Stimulated activated CD4-positive, alpha-beta T cell treated with anti-CD3 and anti-CD28 coated beads, TNF-alpha, amount 100 ng/mL, for 1 hour (primary cell): ENCODE data around the gene MAST1.
"Not testable (repeated sequence)": the region's sequence is repeated elsewhere in the genome, so short reads cannot be mapped to it uniquely, and the experiment has no call there.

Experiments used
- DNase-seq, 3 donors: peaks; one replicate each; pipeline ENCODE4 v3.0.0-alpha.2; 2020; ENCODE audit warnings: low read depth in 3 of 3, low spot score in 1 of 3

MAST1 gene

GRCh38 chr19:12800923-12801465 lies 37.3 kb upstream of the MAST1 start:
- DNase-seq, result no peak

GRCh38 chr19:12801466-12802266 lies 36.6 kb upstream of the MAST1 start, which contains the start of the genes PRDX2 and THSD8:
PRDX2 (minus strand) TSS chr19:12801800; CDS start chr19:12801261, 539 bp downstream.
THSD8 (plus strand) TSS chr19:12802069; CDS start chr19:12802072, 3 bp downstream.
- DNase-seq, result peak in 2 of 3 donors; percentile 52 to 62

GRCh38 chr19:12802267-12803106 lies 35.8 kb upstream of the MAST1 start:
- no peak for DNase-seq

DNA sequence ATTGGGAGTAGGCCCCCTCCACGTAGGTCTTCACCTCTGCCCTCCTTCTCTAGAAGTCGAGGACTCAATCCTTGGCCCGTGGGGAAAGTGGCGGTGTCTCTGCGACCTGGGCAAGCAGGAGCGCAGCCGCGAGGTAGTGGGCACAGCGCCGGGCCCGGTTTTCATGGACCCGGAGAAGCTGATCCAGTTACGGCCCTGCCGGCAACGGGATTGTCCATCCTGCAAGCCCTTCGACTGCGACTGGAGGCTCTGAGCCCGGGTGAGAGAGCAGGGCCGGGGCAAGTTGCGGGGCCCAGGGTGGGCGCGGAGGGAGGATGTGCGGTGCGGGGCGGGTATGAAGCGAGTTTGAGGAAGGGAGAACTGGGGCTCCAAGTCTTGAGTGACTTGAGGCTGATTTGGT lies 34.3 kb upstream of the MAST1 start:
- DNase-seq, result no peak

- peak in 2 of 3 donors; percentile 67 to 75 for DNase-seq
Observed at GRCh38 chr19:12806242-12807081, 31.9 kb upstream of the MAST1 start, which contains the start of gene RNASEH2A. RNASEH2A (plus strand) TSS chr19:12806584; CDS start chr19:12806674, 90 bp downstream.

GRCh38 chr19:12815088-12815487 lies 23.2 kb upstream of the MAST1 start:
- DNase-seq, result no peak

DNA sequence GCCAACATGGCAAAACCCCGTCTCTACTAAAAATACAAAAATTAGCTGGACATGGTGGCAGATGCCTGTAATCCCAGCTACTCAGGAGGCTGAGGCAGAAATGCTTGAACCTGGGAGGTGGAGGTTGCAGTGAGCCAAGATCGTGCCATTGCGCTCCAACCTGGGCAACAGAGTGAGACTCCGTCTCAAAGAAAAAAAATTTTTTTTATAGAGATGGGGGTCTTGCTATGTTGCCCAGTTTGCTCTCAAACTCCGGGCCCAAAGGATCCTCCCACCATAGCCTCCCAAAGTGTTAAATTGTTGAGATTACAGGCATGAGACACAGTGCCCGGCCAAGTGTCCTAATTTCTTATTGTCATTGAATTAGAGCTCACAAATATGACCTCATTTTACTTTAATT lies 21.1 kb upstream of the MAST1 start:
- not testable (repeated sequence) for DNase-seq

GRCh38 chr19:12817810-12818209 lies 20.5 kb upstream of the MAST1 start:
- not testable (repeated sequence) for DNase-seq

DNA sequence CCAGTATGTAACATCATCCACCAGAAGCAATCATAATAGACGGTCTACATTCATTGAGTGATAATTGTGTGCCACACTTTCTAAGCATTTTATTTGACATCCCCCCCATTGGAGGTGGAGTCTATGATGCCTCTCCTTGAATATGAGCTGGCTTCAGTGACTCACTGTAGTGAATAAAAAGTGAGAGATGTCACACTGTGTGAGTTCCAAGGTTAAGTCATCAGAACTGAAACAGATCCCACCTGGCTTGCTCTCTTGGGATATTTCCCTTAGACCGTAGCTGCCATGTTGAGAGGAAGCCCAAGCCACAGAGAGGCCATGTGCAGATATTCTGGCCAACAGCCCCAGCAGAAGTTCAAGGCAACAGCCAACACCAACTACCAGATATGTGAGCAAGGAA lies 16.6 kb upstream of the MAST1 start:
- no peak for DNase-seq

- DNase-seq, result no peak
Observed at GRCh38 chr19:12825254-12826131, 12.8 kb upstream of the MAST1 start.

- no peak for DNase-seq
Observed at GRCh38 chr19:12828494-12828893, 9.8 kb upstream of the MAST1 start.

- no peak for DNase-seq
Observed at GRCh38 chr19:12833418-12833737, 4.9 kb upstream of the MAST1 start.

DNA sequence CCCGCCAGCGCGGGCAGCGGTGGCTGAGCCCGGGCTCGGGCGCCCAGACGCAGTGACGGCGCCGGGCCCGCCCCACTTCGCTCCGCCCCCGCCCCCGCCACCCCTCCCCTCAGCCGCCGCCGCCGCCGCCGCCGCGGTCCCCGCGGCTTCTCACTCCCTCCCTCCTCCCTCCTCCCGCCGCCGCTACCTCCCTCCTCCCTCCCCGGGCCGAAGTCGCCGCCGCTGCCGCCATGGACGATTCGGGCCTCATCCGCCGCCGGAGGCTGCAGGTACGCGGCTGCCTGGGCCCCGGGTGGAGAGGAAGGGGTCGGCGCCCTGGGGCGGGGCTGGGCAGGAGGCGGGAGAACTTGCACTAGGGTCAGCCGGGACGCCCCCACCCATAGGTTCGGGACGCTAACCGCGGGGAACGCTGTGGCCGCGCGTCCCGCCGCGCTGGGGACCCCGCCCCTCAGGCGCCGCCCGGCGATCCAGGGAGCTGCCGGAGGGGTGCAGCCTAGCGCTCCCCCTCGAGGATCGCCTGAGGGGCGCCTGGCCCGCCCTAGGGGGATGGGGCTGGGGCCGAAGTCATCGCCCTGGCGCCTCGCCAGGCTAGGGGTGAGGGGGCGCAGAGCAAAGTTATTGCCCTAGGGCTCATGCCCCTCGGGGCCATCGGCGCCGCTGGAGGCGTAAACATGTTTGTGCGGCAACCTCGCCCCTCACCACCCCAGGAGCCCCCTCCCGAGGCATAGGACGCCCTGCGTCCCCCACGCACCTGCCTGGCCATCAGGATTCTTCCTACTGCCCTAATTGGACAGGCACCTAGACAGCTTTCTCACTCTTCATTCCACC lies 4.4 kb upstream of the MAST1 start:
- no peak for DNase-seq

- DNase-seq, result no peak
Observed at GRCh38 chr19:12834566-12834943, 3.8 kb upstream of the MAST1 start, which contains the start of gene RTBDN. RTBDN (minus strand) TSS chr19:12834579; CDS start chr19:12829979, 4,600 bp downstream.

GRCh38 chr19:12834976-12835757 lies 3.1 kb upstream of the MAST1 start:
- no peak for DNase-seq

DNA sequence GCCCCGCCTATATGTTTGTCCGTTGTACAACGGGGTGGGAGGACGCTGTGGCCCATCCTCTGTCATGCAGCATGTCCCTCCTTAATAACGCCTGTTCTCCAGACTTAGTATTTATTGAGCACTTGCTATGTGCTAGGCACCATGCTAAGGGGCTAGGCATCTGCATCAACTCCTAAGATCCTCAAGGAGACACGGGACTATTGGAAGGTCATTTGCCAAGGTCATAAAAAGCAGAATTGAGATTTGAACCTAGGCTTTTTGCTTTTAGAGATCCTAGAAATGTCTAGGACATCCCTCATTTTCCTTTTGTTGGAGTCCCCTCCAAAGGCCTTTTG lies 1.8 kb upstream of the MAST1 start:
- DNase-seq, result no peak

DNA sequence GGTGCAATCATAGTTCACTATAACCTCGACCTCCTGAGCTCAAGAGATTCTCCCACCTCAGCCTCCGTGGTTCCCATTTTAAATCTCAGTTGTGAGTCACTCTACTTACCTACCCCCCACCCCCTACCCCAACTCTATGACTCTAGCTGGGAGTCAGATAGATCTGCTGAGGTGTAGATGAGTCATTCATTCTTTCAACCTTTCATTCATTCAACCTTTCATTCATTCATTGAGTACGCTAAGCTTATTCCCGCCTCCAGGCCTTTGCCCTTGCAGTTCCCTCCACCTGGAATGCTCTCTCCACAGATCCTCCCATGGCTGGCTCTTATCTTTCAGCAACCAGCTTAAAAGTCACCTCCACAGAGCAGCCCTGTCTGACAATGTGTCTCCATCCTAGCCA lies 1.1 kb upstream of the MAST1 start:
- DNase-seq, result no peak
